ENCODE measurements around the gene TDP2.
A peak's percentile ranks its signal among the peaks of the same experiment; 100 is the strongest.
"Not testable (repeated sequence)": the region's sequence is repeated elsewhere in the genome, so short reads cannot be mapped to it uniquely, and the experiment has no call there.

Gene TDP2

DNA sequence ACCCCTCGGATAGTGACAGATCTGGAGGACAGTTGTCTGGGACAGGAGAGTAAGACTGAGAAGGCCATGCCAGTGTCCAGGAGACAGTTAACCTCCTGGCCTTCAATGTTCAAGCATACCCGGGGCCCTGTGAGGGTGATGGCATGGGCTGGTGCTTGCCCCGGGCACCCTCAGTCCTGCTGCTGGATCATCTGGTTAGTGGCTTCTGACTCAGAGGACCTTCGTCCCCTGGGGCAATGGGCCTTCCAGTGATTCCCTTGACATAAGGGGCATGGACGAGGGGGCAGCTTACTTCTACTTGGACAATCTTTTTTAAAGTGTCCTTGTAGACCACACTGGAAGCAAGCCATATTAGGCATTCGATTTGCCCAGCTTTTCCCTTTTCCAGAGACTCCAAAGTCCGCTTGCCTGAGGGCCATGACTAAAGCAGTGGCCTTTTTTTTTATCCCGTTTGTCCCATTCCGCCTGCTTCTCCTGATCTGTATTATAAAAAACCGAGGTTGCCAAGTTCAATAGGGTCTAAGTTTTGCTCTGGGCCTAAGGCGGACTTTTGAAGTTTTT, 12.2 kb upstream of the TDP2 start:
- DNase-seq = not testable (repeated sequence)

DNA sequence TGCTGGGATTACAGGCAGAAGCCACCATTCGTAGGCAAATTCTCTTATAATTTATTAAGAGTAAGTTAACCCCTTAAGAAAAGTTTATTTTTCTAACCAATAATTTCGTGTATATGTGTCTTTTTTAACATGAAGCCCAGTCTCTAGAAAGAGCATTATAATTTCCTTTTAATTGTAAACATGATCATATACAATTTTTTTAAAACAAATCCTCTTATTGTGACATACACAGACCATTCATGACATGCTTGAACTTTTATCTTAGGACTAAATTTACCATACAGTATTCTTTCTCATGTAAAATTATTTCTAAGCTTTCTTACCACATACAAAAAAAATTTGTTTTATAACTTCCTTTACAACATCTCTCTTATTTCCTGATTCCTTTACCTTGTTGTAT, 6.9 kb upstream of the TDP2 start:
- DNase-seq = no peak

DNA sequence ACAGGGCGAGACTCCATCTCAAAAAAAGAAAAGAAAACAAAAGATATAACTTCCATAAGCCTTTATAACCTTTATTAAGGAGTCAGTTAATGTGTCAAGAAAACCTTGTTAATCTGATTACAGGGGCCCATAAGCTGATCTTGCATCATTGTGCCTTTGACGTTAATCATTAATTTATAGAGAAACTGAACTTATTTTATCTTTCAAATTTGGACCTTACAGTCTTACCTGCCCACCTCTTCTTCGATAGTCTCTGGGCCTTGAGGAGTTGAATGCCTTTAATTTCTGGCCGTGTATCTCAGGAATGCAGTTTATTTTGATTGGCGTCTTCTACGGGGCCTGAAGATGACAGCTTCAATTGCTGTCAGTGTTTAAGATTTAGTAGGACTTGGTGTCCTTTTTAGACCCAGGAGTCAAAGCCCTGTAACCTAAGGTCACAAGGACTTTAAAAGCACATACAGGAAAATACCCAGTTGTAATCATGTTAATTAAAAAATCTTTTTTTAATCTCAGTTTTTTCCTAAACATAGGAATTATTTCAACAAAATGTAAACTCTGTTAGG, 6.0 kb upstream of the TDP2 start:
- no peak for DNase-seq

DNA sequence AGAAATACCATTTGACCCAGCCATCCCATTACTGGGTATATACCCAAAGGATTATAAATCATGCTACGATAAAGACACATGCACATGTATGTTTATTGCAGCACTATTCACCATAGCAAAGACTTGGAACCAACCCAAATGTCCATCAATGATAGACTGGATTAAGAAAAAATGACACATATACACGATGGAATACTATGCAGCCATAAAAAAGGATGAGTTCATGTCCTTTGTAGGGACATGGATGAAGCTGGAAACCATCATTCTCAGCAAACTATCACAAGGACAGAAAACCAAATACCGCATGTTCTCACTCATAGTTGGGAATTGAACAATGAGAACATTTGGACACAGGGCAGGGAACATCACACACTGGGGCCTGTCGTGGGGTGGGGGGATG, 4.4 kb upstream of the TDP2 start:
- DNase-seq = not testable (repeated sequence)

DNA sequence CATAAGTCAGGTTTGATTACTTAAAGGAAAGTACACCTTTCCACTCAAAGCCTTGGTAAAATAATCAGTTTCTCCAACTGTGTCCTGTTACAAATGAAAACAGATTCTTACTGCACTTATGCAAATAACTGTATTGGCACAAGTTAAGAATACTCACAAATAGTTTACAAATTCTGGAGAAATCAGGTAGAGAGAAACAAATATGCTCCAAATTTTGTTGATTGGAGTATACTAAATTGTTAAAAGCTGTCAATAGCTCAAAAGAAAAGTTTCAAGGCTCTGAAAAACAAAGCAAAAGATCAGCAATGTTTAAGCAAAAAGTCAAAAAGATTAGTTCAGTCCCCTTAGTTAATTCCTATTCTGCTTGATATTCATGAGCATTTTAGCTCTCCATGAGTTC, 3.8 kb upstream of the TDP2 start:
- DNase-seq = not testable (repeated sequence)

DNA sequence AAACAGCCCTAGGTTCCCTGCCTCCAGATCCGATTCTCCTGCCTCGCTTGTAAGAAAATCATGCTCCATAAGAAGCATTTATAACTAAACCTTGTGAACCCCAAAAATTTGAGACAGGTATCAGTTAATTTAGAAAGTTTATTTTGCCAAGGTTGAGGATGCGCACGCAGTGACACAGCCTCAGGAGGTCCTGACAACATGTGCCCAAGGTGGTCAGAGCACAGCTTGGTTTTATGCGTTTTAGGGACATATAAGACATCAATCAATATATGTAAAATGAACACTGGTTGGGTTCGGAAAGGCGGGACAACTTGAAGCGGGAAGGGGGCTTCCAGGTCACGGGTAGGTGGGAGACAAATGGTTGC, 2.3 kb upstream of the TDP2 start:
- no peak for DNase-seq

DNA sequence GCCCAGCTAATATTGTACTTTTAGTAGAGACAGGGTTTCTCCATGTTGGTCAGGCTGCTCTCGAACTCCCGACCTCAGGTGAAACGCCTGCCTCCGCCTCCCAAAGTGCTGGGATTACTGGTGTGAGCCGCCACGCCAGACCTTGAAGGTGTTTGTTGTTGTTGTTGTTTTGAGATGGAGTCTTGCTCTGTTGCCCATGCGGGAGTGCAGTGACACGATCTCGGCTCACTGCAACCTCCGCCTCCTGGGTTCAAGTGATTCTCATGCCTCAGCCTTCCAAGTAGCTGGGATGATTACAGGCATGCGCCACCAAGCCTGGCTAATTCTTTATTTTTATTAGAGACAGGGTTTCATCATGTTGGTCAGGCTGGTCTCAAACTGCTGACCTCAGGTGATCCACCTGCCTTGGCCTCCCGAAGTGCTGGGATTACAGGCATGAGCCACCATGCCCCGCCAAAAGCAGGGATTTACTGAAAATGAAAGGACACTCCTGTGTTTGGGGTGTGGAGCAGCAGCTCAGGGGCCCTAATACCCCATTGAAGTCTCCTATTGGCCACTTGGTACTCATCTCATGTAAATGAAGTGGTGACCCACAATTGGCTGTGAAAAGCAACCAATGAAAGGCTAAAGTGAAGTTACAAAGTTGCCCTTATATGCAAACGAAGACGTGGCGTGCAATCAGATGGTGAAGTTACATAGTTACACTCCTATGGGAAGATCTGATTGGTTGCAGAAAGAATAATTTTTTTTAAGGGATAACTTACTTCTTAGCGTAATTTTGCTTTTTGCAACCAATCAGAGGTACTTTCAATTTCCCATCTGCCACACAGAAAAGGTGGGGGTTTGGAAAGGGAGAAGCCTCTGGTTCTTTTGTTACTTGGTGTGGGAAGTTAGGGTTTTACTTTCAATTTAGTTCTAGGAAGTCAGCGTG, 1.6 kb upstream of the TDP2 start:
- DNase-seq = not testable (repeated sequence)

DNA sequence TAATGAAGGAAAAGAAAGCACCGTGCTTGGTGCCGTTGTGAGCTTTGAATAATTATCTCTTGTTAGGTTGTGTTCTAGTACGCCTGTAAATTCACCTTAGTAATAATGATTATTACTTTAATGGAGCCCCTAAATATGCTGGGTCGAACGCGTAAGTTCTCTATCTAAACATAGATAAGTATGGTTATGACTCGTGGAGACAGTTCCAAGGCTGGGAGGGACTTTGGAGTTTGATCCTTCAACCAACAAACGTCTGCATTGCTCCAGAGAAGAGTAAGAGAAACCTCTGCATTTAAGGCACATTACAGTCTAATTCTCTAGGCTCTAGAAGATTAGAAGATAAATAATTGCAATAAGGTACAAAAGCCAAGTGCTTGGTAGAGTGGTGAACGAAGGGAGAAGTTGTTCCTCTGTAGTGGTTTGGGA, 692 bp upstream of the TDP2 start:
- peak; percentile 3 for DNase-seq

DNA sequence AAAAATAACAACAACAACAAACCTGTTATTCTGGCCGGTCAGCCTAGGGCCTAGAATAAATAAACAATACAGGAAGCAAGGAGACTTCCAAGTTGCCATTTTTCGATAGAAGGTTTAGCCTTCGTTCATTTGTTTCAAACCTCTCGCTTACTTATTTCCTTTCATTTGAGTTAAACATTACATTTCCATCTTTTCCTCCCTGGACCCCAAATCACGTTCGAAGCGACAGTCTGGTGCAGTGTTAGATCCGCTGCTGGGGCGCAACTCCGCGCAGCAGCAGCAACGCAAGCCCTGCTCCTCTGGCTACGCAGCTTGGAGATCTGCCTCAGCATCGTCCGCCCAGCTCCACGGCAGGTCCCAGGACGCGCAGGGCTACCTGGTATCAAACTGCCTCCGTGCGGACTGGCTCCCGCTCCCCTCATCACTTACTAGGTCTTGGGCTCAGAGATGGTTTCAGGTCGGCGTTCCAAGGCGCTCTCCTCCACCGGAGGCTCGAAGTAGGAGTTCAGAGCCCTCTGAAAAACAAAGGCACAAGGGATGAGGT, 530 bp downstream of the TDP2 start:
- peak; percentile 19 for DNase-seq

DNA sequence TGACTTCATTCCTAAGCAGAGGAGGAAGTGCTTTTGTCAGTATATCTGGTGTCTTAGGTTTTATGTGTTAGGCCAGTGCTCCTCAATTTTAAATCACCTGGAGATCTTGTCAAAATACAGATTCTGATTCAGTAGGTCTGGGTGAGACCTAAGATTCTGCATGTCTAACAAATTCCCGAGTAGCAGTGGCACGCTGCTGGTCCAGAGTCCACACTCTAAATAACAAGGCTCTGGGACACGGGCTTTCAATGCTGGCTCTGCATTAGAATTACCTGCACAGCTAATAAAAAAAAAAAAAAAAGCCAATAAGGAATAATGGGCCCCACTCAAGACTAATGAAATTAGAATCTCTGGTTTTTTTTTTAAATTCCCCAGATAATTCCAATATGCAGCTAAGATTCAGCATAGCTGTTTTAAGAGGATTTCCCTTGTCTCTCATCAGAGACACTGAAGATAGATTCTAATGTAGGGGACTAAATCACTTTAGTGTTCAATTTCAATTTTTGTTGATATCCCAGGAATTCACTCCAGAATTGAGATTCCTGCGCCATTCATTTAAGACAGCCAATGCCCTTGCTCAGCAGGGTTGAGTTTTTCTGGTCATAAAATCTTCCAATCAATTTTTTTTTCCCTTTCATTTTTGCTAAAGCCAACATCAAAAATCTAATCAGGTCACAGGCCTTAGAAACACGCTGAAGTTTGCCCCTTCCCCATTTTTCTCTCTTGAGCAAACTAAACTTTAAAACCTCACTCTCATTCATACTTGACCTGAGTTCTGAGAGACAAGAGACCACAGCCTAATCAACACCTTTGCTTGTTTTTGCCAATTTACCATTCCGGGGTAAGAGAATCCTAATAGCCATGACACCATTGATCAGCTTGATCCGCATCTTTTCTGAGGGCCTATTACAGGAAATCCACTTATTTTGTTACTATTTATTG, 2.4 kb downstream of the TDP2 start:
- DNase-seq = no peak

DNA sequence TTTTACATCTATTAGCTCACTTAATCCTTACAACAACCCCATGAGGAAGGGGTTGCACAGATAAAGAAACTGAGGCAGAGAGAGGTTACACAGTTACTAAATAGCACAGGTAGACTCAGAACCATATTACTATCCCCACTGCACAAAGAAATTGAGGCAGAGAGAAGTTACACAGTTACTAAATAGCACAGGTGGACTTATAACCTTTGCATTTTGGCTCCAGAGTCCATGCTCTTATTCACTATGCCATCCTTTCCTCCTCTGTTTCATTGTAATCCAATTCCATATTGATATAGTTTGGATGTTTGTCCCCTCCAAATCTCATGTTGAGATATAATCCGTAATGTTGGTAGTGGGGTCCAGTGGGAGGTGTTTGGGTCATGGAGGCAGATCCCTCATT, 3.5 kb downstream of the TDP2 start:
- DNase-seq = no peak

DNA sequence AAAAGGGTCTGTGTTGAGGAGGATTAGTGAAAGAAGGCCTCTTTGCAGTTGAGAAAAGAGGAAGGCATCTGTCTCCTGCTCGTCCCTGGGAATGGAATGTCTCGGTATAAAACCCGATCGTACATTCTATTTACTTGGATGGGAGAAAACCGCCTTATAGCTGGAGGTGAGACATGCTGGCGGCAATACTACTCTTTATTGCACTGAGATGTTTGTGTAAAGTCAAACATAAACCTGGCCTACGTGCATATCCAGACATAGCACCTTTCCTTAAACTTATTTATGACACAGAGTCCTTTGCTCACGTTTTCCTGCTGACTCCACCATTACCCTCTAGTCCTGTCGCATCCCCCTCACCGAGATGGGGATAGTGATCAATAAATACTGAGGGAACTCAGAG, 4.5 kb downstream of the TDP2 start:
- DNase-seq = no peak

DNA sequence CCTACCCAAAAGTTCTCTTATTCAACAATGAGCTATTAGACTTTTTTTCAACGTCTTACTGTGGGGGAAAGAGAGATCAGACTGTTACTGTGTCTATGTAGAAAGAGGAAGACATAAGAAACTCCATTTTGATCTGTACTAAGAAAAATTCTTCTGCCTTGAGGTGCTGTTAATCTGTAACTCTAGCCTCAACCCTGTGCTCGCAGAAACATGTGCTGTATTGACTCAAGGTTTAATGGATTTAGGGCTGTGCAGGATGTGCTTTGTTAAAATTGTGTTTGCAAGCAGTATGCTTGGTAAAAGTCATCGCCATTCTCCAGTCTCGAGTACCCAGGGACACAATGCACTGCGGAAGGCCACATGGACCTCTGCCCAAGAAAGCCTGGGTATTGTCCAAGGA, 4.9 kb downstream of the TDP2 start:
- not testable (repeated sequence) for DNase-seq

DNA sequence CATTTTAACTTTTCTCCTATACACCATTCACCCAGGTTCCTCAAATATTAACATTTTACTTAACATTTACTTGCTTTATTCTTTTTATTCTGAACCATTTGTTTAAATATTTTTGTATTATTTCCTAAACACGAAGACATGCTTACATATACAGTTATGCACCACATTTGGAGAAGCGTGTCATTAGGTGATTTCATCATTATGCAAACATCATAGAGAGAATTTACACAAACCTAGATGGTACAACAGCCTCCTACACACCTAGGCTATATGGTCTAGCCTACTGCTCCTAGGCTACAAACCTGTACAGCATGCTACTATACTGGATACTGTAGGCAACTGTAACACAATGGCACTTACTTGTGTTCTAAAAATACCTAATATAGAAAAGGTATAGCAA, 6.6 kb downstream of the TDP2 start:
- DNase-seq = no peak

DNA sequence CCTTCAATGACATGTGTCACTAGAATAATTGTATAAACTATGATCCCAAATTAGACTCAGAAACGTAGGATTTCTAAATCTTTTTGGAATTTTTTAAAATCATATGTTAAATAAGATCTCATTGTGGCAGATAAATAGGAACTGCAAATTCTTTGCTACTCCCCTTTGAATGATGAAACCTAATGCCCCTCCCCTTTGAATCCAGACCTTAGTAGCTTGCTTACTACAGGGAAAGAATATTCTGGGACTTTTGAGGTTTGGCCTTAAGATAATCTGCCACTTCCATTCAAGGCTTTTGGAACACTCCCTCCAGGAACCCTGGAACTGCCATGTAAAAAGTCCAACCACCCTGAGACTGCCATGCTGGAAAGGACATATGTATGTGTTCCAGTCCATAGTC, 7.1 kb downstream of the TDP2 start:
- no peak for DNase-seq

DNA sequence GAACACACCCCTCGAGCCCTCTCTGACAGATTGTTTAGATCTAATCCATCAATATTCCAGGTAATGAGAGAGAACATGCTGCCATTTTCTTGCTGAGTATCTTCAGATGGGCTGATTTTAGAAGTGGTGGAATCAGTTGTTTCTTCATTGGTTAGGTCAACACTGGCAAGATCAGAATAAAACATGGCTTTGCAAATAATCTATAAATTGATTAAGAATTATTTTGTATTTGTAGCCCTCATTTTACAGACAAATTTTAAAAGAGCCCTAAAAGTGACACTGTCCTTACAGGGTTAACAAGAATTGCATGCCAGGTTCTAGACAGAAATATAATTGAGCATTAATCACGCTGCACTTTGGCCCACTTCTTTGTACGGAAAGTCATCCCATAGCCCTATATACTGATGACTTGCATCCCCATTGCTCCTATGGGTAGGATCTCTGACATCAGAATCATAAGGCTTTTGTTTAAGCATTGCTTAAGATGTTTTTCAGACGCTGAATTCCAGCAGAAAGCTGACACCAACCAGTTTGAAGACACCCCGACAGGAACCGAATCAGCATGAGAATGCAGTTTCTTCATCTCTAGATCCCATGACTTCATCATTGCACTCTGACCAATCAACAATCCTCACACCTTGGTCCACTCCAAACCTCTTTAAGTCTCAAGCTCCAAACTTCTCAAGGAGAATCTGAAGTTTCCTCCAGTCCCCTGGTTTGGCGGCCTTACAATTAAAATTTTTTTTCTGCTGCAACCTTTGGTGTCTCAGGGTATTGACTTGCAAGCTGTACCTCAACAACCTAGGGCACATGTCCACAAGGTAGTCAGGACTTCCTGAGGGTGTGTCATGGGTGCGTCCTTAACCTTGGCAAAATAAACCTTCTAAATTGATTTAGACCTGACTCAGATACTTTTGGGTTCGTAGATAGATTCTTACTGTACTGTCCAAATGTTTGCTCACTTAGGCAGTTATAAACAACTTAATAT, 7.8 kb downstream of the TDP2 start:
- DNase-seq = peak; percentile 45

DNA sequence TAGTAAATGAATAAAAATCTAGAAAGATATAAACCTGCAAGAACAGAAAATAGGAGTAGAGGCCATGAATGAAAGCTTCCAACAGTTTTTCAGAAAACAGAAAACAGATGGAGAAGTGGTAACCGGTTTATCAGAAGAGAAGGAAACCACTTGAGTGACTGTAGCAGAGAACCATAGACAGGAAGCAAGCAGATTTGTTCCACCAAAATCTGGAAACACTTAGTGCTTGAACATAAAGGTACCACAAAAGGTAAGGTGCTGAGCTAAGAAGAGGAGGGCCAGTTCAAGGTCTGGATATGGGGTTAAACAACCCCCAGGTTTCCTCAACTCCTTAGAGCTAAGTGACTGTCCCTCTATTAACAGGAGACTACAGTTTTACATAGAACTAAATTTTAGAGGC, 11.5 kb downstream of the TDP2 start:
- no peak for DNase-seq

DNA sequence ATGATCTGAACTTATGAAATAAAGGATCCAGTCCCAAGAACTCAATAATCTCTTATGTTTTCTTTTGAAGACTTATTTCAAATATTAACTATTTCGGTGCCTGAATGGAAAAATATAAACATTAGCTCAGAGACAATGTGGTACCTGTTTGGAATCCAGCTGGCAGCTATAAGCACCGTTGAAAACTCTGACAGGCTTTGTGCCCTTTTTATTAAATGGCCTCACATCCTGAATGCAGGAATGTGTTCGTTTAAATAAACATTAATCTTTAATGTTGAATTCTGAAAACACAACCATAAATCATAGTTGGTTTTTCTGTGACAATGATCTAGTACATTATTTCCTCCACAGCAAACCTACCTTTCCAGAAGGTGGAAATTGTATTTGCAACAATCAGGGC, 16.3 kb downstream of the TDP2 start:
- no peak for DNase-seq

DNA sequence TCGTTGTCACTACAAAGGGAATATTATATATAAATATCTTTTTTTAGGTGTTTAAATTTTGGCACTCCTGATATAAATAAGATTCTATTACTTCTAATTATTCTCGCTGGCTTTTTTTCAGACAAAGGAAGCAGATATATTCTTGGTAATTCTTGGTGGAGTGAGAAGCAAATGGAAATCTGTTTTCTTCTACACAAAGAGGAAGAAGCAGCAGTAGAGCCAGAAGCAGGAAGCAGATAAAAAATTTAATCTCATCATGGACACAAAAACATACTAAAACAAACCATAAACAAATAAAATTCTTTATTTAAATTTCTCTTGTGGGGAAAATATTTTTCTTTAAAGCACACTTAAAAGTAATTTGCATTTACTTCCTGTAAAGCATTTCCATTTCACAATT, 17.0 kb downstream of the TDP2 start:
- no peak for DNase-seq

DNA sequence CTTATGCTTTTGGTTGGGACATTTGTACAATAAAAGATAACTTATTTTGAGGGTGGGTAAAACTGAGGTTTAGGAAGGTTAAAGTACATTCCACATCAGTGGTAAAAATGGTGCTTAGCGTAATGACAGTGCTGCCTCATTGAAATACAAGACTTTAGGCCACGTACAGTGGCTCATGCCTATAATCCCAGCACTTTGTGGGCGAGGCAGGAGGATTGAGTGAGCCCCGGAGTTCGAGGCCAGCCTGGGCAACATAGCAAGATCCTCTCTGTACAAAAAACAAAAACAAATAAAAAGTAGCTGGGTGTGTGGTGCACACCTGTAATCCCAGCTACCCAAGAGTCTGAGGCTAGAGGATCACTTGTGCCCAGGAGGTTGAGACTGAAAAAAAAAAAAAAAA, 18.4 kb downstream of the TDP2 start:
- no peak for DNase-seq

DNA sequence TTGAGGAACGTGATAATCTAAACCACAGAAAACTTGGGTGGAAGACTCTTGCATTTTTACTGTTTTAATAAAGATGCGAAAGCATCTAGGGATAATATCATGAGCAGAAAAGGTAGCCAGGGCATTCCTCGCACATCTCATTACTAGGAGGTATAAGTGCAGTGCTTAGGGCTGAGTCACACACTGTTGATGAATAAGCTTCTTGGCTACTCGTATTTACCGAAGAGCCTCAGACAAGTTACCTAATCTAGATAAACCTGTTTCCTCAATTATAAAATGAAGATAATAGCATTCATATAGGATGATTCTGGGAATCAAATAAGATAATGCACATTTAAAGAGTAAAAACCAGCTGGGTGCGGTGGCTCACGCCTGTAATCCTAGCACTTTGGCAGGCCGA, 19.9 kb downstream of the TDP2 start:
- peak; percentile 4 for DNase-seq

DNA sequence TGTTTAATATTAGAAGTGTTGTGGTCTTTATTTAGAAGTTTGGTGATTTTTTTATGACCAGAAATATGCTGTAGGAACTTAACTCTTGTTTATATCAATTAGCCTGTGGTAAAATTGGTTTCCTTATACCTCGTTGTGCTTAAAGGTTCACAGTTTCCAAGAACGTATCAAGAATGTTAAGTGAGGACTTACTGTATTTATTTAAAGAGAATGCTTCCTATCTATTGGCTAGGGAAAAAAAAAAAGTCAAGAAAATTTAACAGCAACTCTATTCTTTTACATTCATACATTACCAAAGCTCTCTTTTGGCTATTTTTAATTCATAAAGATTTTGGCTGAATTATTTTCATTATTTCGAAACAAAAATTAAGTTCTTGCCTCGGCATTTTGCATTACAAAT, 22.3 kb downstream of the TDP2 start:
- DNase-seq = no peak

Data from fibroblast of skin of right quadriceps (primary cell).